H9 (cell line): ENCODE data around the gene CEP63. TPM values are rescaled to one million over a fixed set of nuclear protein-coding genes. Genes with fewer than 3 reads are reported as not detected.
A peak's percentile ranks its signal among the peaks of the same experiment; 100 is the strongest.

Experiments used
- DNase-seq: peaks from one replicate; pipeline ENCODE4 v3.0.0-alpha.2; 2017
- H2AFZ ChIP-seq: one replicate; pipeline ENCODE4 v1.6.1; 2013; ENCODE audit warnings: mild to moderate bottlenecking, low read length, control low read depth, moderate library complexity
- H2AK5ac ChIP-seq: 2 replicates; pipeline ENCODE4 v1.6.1; 2013; ENCODE audit warnings: low read length, control low read depth, mixed read lengths; ENCODE audit not compliant: insufficient read length
- H2BK120ac ChIP-seq: one replicate; pipeline ENCODE4 v1.6.1; 2013; ENCODE audit warnings: low read depth, mild to moderate bottlenecking, low read length, control low read depth, inconsistent platforms; ENCODE audit not compliant: poor library complexity, severe bottlenecking
- H2BK12ac ChIP-seq: 2 replicates; pipeline ENCODE4 v1.6.1; 2013; ENCODE audit warnings: low read length, control low read depth, mixed read lengths, low read depth; ENCODE audit not compliant: insufficient read length
- H2BK15ac ChIP-seq: 2 replicates; pipeline ENCODE4 v1.6.1; 2013; ENCODE audit warnings: low read depth, low read length, control low read depth
- H2BK20ac ChIP-seq: one replicate; pipeline ENCODE4 v1.6.1; 2013; ENCODE audit warnings: low read depth, mild to moderate bottlenecking, low read length, control low read depth, inconsistent platforms; ENCODE audit not compliant: poor library complexity, severe bottlenecking
- H2BK5ac ChIP-seq: 2 replicates; pipeline ENCODE4 v1.6.1; 2013; ENCODE audit warnings: low read length, control low read depth, mixed read lengths; ENCODE audit not compliant: insufficient read length
- H3K14ac ChIP-seq: 2 replicates; pipeline ENCODE4 v1.6.1; 2013; ENCODE audit warnings: low read length, control low read depth; ENCODE audit not compliant: insufficient read depth
- H3K18ac ChIP-seq: 2 replicates; pipeline ENCODE4 v1.6.1; 2013; ENCODE audit warnings: low read depth, mild to moderate bottlenecking, mixed read lengths, low read length, control low read depth; ENCODE audit not compliant: insufficient read length
- H3K23ac ChIP-seq: 2 replicates; pipeline ENCODE4 v1.6.1; 2013; ENCODE audit warnings: low read length, control low read depth, mixed read lengths, low read depth; ENCODE audit not compliant: insufficient read length
- H3K23me2 ChIP-seq: 2 replicates; pipeline ENCODE4 v1.6.1; 2013; ENCODE audit warnings: low read depth, mild to moderate bottlenecking, mixed read lengths, low read length, control low read depth; ENCODE audit not compliant: insufficient read length, poor library complexity, severe bottlenecking
- H3K27ac ChIP-seq: 2 replicates; pipeline ENCODE4 v1.5.1; 2013; ENCODE audit warnings: low read length, control low read depth, mixed read lengths, low read depth; ENCODE audit not compliant: insufficient read length
- H3K27me3 ChIP-seq: 2 replicates; pipeline ENCODE4 v1.6.1; 2013; ENCODE audit warnings: low read length, control low read depth, inconsistent platforms; ENCODE audit not compliant: insufficient read depth
- H3K4ac ChIP-seq: 2 replicates; pipeline ENCODE4 v1.6.1; 2013; ENCODE audit warnings: low read depth, mild to moderate bottlenecking, control low read depth, inconsistent platforms, low read length, moderate library complexity
- H3K4me1 ChIP-seq: 2 replicates; pipeline ENCODE4 v1.6.1; 2013; ENCODE audit warnings: low read length, control low read depth, inconsistent platforms; ENCODE audit not compliant: insufficient read depth
- H3K4me2 ChIP-seq: 2 replicates; pipeline ENCODE4 v1.6.1; 2013; ENCODE audit warnings: low read length, control low read depth, mixed read lengths; ENCODE audit not compliant: insufficient read length, insufficient read depth
- H3K56ac ChIP-seq: 2 replicates; pipeline ENCODE4 v1.6.1; 2013; ENCODE audit warnings: low read depth, mild to moderate bottlenecking, mixed read lengths, low read length, control low read depth; ENCODE audit not compliant: insufficient read length
- H3K79me1 ChIP-seq: 2 replicates; pipeline ENCODE4 v1.6.1; 2013; ENCODE audit warnings: low read depth, mild to moderate bottlenecking, moderate library complexity, low read length, control low read depth, inconsistent platforms; ENCODE audit not compliant: insufficient read depth, poor library complexity, severe bottlenecking
- H3K79me2 ChIP-seq: 2 replicates; pipeline ENCODE4 v1.6.1; 2013; ENCODE audit warnings: low read length, control low read depth, inconsistent platforms; ENCODE audit not compliant: insufficient read depth
- H3K9ac ChIP-seq: 2 replicates; pipeline ENCODE4 v1.6.1; 2013; ENCODE audit warnings: low read length, control low read depth, mixed read lengths; ENCODE audit not compliant: insufficient read length; ENCODE audit errors: extremely low read depth
- H3K9me3 ChIP-seq: one replicate; pipeline ENCODE4 v1.6.1; 2013; ENCODE audit warnings: low read depth, low read length, inconsistent platforms; ENCODE audit not compliant: control insufficient read depth
- H3T11ph ChIP-seq: one replicate; pipeline ENCODE4 v1.6.1; 2013; ENCODE audit warnings: mild to moderate bottlenecking, low read length, control low read depth, inconsistent platforms
- H4K20me1 ChIP-seq: one replicate; pipeline ENCODE4 v1.6.1; 2013; ENCODE audit not compliant: control insufficient read depth, insufficient read length, insufficient read depth
- H4K5ac ChIP-seq: 2 replicates; pipeline ENCODE4 v1.6.1; 2013; ENCODE audit warnings: low read depth, mild to moderate bottlenecking, mixed read lengths, low read length, control low read depth; ENCODE audit not compliant: insufficient read length
- H4K8ac ChIP-seq: replicated peaks from 2 replicates; pipeline ENCODE4 v1.6.1; 2013; ENCODE audit warnings: low read length, control low read depth, mixed read lengths, low read depth; ENCODE audit not compliant: insufficient read length
- H4K91ac ChIP-seq: 2 replicates; pipeline ENCODE4 v1.6.1; 2013; ENCODE audit warnings: low read depth, mild to moderate bottlenecking, moderate library complexity, mixed read lengths, low read length, control low read depth; ENCODE audit not compliant: insufficient read length
- H3K27ac Mint-ChIP-seq, 3 experiments: 2 replicates in 2 of 3; 3 replicates in 1 of 3; pipeline ENCODE4 v1.8.0; 2020 to 2021; ENCODE audit warnings: mixed read lengths in 3 of 3, mild to moderate bottlenecking in 1 of 3, moderate library complexity in 1 of 3
- H3K27me3 Mint-ChIP-seq: 2 replicates; pipeline ENCODE4 v1.8.0; 2021; ENCODE audit warnings: low read depth, mild to moderate bottlenecking, moderate library complexity, mixed read lengths
- H3K36me3 Mint-ChIP-seq, 3 experiments: 2 replicates in 2 of 3; 3 replicates in 1 of 3; pipeline ENCODE4 v1.8.0; 2020 to 2021; ENCODE audit warnings: low read depth in 3 of 3, mixed read lengths in 3 of 3; ENCODE audit not compliant: insufficient read depth in 1 of 3
- H3K4me1 Mint-ChIP-seq, 2 experiments: 2 replicates each; pipeline ENCODE4 v1.8.0; 2020; ENCODE audit warnings: mixed read lengths in 2 of 2
- H3K4me3 Mint-ChIP-seq, 2 experiments: 2 replicates in 1 of 2; 3 replicates in 1 of 2; pipeline ENCODE4 v1.8.0; 2020 to 2021; ENCODE audit warnings: mild to moderate bottlenecking in 2 of 2, mixed read lengths in 2 of 2, moderate library complexity in 1 of 2
- H3K9me3 Mint-ChIP-seq, 2 experiments: 2 replicates in 1 of 2; 3 replicates in 1 of 2; pipeline ENCODE4 v1.8.0; 2020; ENCODE audit warnings: mild to moderate bottlenecking in 2 of 2, mixed read lengths in 2 of 2, moderate library complexity in 1 of 2
- CTCF ChIP-seq: fragments of 200-600 bp; sonication (generic); conservative IDR thresholded peaks from 3 replicates; pipeline ENCODE4 v1.8.0; 2021; ENCODE audit warnings: antibody characterized with exemption, mild to moderate bottlenecking
- WGBS: extraction: QIAGEN DNeasy Blood & Tissue Kit; methylation state at CpG from one replicate; pipeline ENCODE4 v1.1.7; 2013; ENCODE audit warnings: missing lambda C conversion rate, low lambda C conversion rate, mixed read lengths; ENCODE audit not compliant: insufficient read length; ENCODE audit errors: extremely low coverage; 5-methylcytosine and 5-hydroxymethylcytosine counted together
- total RNA-seq: library from RNA; stranded (reverse); gene quantifications from 2 replicates; pipeline ENCODE4 v1.2.1, GENCODE V29; 2021

Gene CEP63
- total RNA-seq, 1 experiment from 2014 or later = 16.2 TPM

- no peaks in the 10 kb centered on the region for H3K79me1 ChIP-seq
- no peak overlapping the region for H3K56ac ChIP-seq
- DNase-seq = peak; percentile 77
- no peaks in the 10 kb centered on the region for H3K27me3 ChIP-seq
- no peak overlapping the region for H3K9ac ChIP-seq
- no peak overlapping the region for H4K5ac ChIP-seq
- H3K4ac ChIP-seq = no peak overlapping the region
- H2BK20ac ChIP-seq = no peak overlapping the region
- H3K9me3 ChIP-seq = no peaks in the 10 kb centered on the region
- no peak overlapping the region for H3K23ac ChIP-seq
- H3K23me2 ChIP-seq = no peaks in the 10 kb centered on the region
- H2BK12ac ChIP-seq = no peak overlapping the region
- H3K27ac ChIP-seq = no peak overlapping the region
- H4K8ac ChIP-seq = no peak overlapping the region
- H2BK120ac ChIP-seq = no peak overlapping the region
- H3K4me2 ChIP-seq = no peak overlapping the region
- no peaks in the 10 kb centered on the region for H4K20me1 ChIP-seq
- H3K18ac ChIP-seq = no peak overlapping the region
- Mint-ChIP-seq H3K4me3 (no peak overlapping the region), H3K36me3 (no peaks in the 10 kb centered on the region), H3K9me3 (no peaks in the 10 kb centered on the region), H3K27me3 (peaks cover 28% of the 10 kb centered on the region), H3K27ac (no peak overlapping the region; a peak in 1 of 7 replicates), H3K4me1 (peaks cover 21 to 24% of the 10 kb centered on the region in 2 experiments)
- WGBS = no CpG with 5 or more reads among the region's 6 CpGs
- no peak overlapping the region for H2AK5ac ChIP-seq
- no peak overlapping the region for H3T11ph ChIP-seq
- no peak overlapping the region for H2AFZ ChIP-seq
- no peaks in the 10 kb centered on the region for H3K4me1 ChIP-seq
- H4K91ac ChIP-seq = no peak overlapping the region
- H2BK15ac ChIP-seq = no peak overlapping the region
- H3K79me2 ChIP-seq = no peaks in the 10 kb centered on the region
- peak; percentile 74 for TF ChIP-seq CTCF
- H2BK5ac ChIP-seq = no peak overlapping the region
- H3K14ac ChIP-seq = no peak overlapping the region
These were observed 32.2 kb upstream of the CEP63 start for GRCh38 chr3:134453631-134454030.
